Superior temporal gyrus (tissue), 1 donor: Measurements from ENCODE around the gene DMBX1.

Experiments
- DNase-seq: peaks from one replicate; pipeline ENCODE4 v3.0.0-alpha.2; 2016; ENCODE audit errors: extremely low spot score

The DMBX1 gene

DNA sequence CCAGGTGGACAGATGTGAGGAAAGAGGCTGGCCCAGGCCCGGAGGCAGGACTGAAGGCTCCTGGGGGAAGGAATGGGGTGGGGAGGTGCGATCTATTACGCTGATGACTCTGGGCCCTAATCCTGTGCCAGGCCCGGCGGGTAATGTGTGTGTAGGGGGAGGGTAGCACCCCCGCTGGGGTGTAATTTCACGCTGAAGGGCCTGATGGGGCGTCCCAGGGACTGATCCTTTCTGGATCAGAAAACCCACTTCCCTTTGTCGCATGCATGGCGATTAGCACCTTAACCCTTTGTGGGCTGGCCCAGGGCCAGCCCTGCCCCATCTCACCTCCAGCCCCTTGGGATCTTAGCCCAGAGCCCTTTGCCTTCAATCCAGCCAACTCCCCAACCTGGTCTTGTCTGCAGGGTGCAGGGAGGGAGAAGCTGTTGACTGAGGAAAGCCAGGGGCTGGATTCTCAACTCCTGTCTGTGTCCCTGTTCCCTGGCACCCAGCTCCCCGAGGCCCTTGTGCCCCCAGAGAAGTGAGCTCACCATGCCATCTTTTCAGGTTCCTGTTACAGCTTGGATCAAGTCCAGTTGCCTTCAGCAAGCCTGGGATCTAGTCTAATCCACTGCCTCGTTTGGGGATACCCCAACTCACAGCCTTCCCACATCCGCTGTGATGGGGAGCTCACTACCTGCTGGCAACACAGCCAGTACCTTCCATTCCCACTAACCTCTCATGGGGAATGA lies 35.8 kb downstream of the DMBX1 start:
- no peak for DNase-seq

DNA sequence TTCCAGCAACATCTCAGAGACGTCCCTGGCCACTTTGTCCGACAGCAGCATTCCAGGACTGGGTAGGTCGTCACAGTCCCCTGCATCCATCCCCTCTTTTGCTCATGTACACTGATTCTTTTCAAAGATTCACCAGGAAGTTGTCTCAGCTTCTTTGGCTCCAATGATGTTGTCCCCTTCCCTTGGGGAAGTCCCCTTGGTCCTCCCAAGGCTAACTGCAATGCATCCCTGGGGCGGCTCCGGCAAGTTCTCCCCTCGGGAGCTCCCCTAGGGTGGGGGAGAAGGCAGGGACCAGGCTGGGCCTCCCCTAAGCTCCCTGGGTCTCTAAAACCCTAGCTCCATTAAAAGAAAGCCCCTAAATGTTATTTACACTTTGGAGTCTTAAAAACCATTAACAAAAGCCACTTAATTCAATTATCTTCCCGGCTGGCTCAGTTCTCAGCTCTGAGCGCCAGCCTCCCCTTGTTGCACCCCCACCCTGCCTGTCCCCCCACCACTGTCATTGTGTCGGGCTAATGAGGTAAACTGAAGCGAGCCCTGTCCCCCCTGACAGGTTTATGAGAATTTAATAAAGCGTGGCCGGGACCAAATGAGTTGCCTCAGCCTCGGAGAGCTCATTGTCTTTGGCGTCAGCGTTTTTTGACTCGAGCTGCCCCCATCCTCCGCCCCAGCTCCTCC lies 36.5 kb downstream of the DMBX1 start:
- DNase-seq: no peak

DNA sequence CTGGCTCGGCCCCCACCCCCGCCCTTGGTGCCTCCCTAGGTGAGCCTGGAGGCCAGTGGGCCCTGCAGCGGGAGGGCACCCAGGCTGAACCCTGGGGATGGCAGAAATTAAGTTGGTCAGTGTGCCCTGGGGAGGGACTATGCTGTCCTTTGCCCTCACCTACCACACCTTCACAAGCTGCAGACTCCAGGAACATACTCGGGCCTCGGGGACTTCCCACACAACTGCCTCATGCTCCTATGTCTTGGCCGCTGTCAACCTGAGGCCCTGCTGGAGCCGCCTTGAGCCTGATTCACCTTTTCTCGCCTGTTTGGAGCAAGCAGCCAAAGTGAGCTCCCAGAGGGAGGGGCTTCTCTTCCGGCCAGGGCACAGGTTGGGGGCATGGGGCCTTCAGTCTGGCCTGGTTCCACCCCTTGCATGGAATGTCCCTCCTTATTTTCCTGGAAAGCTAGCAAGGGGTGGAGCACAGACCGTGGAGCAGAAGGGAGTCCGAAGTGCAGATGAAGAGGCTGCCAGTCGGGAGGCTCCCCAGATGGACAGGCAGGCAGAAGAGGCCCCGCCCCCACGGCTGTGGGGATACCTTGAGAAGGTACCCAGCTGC lies 37.2 kb downstream of the DMBX1 start:
- DNase-seq: no peak

GRCh38 chr1:46527474-46528296 lies 38.0 kb downstream of the DMBX1 start:
- peak; percentile 92 for DNase-seq

GRCh38 chr1:46528297-46528955 lies 38.8 kb downstream of the DMBX1 start:
- peak; percentile 52 for DNase-seq

GRCh38 chr1:46529031-46529630 lies 39.5 kb downstream of the DMBX1 start:
- DNase-seq: no peak

GRCh38 chr1:46530311-46530710 lies 40.7 kb downstream of the DMBX1 start:
- no peak for DNase-seq

DNA sequence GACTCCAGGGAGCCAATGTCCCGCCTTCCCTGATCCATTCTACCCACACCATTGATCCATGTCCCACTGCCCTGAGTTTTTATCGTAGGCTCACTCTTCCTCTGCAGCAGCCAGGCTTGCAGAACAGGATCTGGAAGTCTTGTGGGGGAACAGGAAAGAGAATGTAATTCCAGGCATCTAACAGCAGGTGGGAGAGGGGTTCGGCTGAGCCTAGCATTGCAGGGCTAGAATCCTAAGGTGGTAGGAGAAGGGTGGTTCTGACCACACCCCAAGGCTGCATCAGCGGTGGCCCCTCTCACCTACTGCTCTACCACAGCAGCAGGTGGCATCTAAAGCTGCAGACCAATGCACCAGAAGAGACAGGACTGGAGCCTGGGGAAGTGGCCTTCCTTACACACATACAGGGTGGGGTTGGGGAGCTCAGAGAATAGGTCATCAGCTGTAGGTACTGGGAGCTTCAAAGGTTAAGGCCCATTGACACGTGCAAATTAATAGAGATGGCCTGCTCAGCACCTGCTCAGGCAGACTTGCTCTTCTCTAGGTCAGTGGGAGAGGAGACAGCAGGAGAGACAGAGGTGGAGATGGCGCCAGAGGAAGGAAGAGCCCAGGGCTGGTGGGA lies 41.3 kb downstream of the DMBX1 start:
- DNase-seq: no peak

GRCh38 chr1:46532095-46532494 lies 42.5 kb downstream of the DMBX1 start:
- DNase-seq: no peak

- DNase-seq: peak; percentile 38
Measured at GRCh38 chr1:46532498-46533178, 43.0 kb downstream of the DMBX1 start.

DNA sequence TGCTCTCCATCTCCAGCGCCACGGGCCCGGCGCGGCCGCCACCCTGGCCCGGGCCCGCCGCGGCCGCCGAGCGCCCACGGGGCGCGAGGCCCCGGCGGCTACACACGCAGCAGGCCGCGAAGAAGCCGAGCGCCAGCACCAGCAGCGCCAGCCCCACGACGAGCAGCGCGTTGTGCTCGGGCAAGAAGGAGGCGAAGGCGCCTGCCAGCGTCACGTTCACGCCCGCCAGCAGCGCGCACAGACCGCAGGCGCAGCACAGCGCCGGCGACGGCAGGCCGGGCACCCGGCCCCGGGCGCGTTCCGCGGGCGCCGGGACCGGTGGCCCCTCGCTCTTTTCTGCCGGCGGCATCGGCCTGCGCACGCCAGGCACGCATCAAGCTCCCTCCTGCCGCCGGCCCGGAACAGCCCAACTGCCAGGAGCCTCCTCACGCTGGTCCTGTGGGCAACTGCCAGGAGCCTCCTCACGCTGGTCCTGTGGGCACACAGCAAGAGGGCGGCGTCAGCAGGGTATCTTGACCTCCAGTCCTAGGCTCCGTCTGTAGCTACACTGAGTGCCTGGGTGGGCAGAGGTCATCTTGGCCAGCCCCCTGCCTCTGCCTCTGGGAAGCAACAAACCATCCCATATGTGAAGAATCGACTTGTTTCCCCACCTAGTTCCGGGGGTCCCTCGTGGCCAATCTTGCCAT lies 43.7 kb downstream of the DMBX1 start:
- DNase-seq: peak; percentile 22

DNA sequence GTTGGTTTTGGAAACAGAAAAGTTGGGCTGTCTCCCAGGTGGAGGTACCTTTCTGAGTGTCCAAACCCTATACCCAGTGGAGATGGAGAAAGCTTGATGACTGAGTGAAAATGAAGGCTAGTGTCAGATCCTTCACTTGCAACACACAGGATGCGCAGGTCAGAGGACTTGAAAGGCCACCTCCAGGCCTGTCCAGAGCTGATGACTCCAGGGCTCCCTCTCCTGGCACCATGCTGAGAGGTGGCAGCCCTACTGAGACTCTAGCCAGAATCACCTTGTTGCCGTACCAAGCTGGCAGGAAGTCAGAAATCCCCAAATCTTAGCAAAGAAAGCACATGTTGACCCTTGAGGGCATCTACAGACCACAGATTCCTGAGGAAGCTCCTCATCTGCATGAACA lies 45.4 kb downstream of the DMBX1 start:
- no peak for DNase-seq

DNA sequence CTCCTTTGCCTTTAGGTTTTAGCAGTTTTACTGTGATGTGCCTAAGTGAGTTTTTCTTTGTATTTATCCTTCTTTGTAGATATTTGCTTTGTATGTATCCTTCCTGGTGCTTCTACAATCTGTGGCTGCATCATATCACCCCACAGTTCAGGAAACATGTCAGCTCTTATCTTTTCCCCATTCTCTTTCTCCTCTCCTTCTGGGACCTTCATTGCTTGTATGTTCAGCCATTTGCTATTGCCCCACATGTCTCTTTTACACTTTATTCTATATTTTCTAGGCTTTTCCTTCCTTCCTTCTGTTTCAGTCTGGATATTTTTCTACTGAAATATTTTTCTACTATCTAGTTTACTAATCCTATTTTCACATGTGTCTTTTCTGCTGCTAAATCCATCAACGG lies 46.9 kb downstream of the DMBX1 start:
- DNase-seq: no peak

GRCh38 chr1:46537651-46538050 lies 48.0 kb downstream of the DMBX1 start:
- no peak for DNase-seq

- DNase-seq: no peak
Measured at GRCh38 chr1:46538147-46538546, 48.5 kb downstream of the DMBX1 start.
